ENCODE results near the gene FKBP5.

FKBP5 gene

GRCh38 chr6:35662999-35663398, 25.7 kb downstream of the FKBP5 start:
- no peak for DNase-seq

- DNase-seq, result no peak
These were observed 33.8 kb downstream of the FKBP5 start for GRCh38 chr6:35654883-35655282.

GRCh38 chr6:35651244-35651643, 37.5 kb downstream of the FKBP5 start:
- no peak for DNase-seq

- DNase-seq, result no peak
These were observed 38.7 kb downstream of the FKBP5 start for GRCh38 chr6:35650015-35650414.

GRCh38 chr6:35648203-35648602, 40.5 kb downstream of the FKBP5 start:
- DNase-seq, result no peak

GRCh38 chr6:35647400-35647799, 41.3 kb downstream of the FKBP5 start:
- no peak for DNase-seq

- DNase-seq, result no peak
These were observed 45.6 kb downstream of the FKBP5 start for GRCh38 chr6:35643162-35643535.

- no peak for DNase-seq
These were observed 46.1 kb downstream of the FKBP5 start for GRCh38 chr6:35642471-35643161.

GRCh38 chr6:35640017-35640664, 48.6 kb downstream of the FKBP5 start:
- no peak for DNase-seq

GRCh38 chr6:35638679-35639078, 50.0 kb downstream of the FKBP5 start:
- no peak for DNase-seq

GRCh38 chr6:35637911-35638310, 50.8 kb downstream of the FKBP5 start:
- DNase-seq, result no peak

- no peak for DNase-seq
These were observed 52.8 kb downstream of the FKBP5 start for GRCh38 chr6:35635601-35636597.

GRCh38 chr6:35634316-35634715, 54.4 kb downstream of the FKBP5 start:
- no peak for DNase-seq

- DNase-seq, result no peak
These were observed 55.1 kb downstream of the FKBP5 start for GRCh38 chr6:35633579-35634089.

GRCh38 chr6:35629876-35630378, 58.8 kb downstream of the FKBP5 start:
- no peak for DNase-seq

GRCh38 chr6:35626401-35626800, 62.3 kb downstream of the FKBP5 start:
- no peak for DNase-seq

GRCh38 chr6:35624341-35625070, 64.2 kb downstream of the FKBP5 start:
- DNase-seq, result peak; percentile 24 to 48

GRCh38 chr6:35622283-35622682, 66.4 kb downstream of the FKBP5 start:
- no peak for DNase-seq

GRCh38 chr6:35620706-35621105, 68.0 kb downstream of the FKBP5 start:
- no peak for DNase-seq

- no peak for DNase-seq
These were observed 75.0 kb downstream of the FKBP5 start for GRCh38 chr6:35613762-35614161.

GRCh38 chr6:35611240-35611639, 77.5 kb downstream of the FKBP5 start:
- no peak for DNase-seq

- DNase-seq, result no peak
These were observed 77.9 kb downstream of the FKBP5 start for GRCh38 chr6:35610830-35611229.

Data from AML-193 (cell line).